PC-3 (cell line): Measurements from ENCODE around the gene ALDH2.

Experiments used
- EZH2 ChIP-seq: fragments of 300-600 bp; sonication (generic); IDR thresholded peaks from one replicate; pipeline ENCODE4 v1.6.1; 2017; ENCODE audit warnings: antibody characterized with exemption, mild to moderate bottlenecking, low read length; ENCODE audit not compliant: unreplicated experiment
- EZH2phosphoT487 ChIP-seq: fragments of 300-600 bp; sonication (generic); IDR thresholded peaks from 2 replicates; pipeline ENCODE4 v1.6.1; 2018; ENCODE audit warnings: mild to moderate bottlenecking, antibody characterized with exemption, low read length, borderline replicate concordance
- TF ChIP-seq, protein P1 (sequence below): fragments of 300-600 bp; sonication (generic); conservative IDR thresholded peaks from 2 replicates; pipeline ENCODE4 v1.5.1; 2017; ENCODE audit warnings: antibody characterized with exemption, low read depth, mild to moderate bottlenecking, low read length

DNA sequence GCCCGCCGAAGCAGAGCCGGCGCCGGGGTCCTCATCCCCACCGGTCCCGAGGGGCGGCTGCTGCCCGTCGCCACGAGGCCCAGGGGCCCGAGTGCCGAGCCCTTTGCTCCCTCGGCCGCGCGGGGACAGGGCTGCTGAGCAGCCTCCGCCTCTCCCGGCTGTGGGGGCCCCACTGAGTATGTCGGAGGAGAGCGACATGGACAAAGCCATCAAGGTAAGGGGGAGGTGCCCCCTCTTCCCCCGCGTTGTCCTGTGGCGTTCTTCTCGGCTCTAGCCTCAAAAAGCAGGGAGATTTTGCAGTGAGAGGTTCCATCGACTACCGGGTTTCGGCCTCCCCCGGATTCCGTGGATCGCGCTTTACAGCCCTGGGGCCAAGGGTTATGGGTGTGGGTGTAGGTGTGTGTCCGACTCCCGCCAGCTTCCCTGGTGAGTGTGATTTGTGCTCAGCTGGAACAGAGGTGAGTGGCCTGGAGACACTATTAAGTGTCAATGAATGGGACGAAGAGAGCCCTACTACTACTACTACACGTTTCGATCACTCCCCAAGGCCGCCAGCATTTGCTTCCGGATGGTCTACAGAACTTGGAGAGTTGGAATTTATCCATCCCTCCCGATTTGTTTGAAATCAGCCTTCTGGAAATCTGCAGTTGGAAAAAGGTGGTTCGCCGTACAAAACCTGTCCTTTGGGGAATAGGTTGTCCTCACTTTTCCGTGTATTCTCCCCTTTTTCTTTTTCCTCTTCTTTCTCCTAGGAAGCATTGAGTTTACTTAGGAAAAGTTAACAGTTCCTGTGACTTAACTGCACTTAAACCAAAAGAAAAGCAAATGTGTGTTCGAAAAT, 76.0 kb downstream of the ALDH2 start:
- TF ChIP-seq, protein P1, sequence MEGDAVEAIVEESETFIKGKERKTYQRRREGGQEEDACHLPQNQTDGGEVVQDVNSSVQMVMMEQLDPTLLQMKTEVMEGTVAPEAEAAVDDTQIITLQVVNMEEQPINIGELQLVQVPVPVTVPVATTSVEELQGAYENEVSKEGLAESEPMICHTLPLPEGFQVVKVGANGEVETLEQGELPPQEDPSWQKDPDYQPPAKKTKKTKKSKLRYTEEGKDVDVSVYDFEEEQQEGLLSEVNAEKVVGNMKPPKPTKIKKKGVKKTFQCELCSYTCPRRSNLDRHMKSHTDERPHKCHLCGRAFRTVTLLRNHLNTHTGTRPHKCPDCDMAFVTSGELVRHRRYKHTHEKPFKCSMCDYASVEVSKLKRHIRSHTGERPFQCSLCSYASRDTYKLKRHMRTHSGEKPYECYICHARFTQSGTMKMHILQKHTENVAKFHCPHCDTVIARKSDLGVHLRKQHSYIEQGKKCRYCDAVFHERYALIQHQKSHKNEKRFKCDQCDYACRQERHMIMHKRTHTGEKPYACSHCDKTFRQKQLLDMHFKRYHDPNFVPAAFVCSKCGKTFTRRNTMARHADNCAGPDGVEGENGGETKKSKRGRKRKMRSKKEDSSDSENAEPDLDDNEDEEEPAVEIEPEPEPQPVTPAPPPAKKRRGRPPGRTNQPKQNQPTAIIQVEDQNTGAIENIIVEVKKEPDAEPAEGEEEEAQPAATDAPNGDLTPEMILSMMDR: no peak
- TF ChIP-seq EZH2 (no peak), EZH2phosphoT487 (no peak)
